GM21381 (cell line): ENCODE results near the gene KDM5A.
"Not testable (repeated sequence)": the region's sequence is repeated elsewhere in the genome, so short reads cannot be mapped to it uniquely, and the experiment has no call there.

Experiments used
- ATAC-seq: cut with Tn5 transposase; IDR thresholded peaks from one replicate; pipeline ENCODE4 v1.9.1; 2021; ENCODE audit warnings: mild to moderate bottlenecking, moderate library complexity; ENCODE audit not compliant: unreplicated experiment

The KDM5A gene

GRCh38 chr12:334125-334524 is 55.0 kb downstream of the KDM5A start:
- no peak for ATAC-seq

- ATAC-seq: no peak
Observed at GRCh38 chr12:332581-333205, 56.4 kb downstream of the KDM5A start.

- no peak for ATAC-seq
Observed at GRCh38 chr12:331287-331686, 57.8 kb downstream of the KDM5A start.

GRCh38 chr12:325906-326305 is 63.2 kb downstream of the KDM5A start:
- no peak for ATAC-seq

- no peak for ATAC-seq
Observed at GRCh38 chr12:323507-323906, 65.6 kb downstream of the KDM5A start.

- no peak for ATAC-seq
Observed at GRCh38 chr12:321606-322326, 67.4 kb downstream of the KDM5A start.

GRCh38 chr12:318759-319515 is 70.2 kb downstream of the KDM5A start:
- no peak for ATAC-seq

- no peak for ATAC-seq
Observed at GRCh38 chr12:308511-308910, 80.6 kb downstream of the KDM5A start.

GRCh38 chr12:307406-307805 is 81.7 kb downstream of the KDM5A start:
- ATAC-seq: no peak

- ATAC-seq: no peak
Observed at GRCh38 chr12:304805-305204, 84.3 kb downstream of the KDM5A start.

GRCh38 chr12:302766-303165 is 86.4 kb downstream of the KDM5A start:
- not testable (repeated sequence) for ATAC-seq

- not testable (repeated sequence) for ATAC-seq
Observed at GRCh38 chr12:300166-300565, 89.0 kb downstream of the KDM5A start.

- not testable (repeated sequence) for ATAC-seq
Observed at GRCh38 chr12:299511-299910, 89.6 kb downstream of the KDM5A start.

GRCh38 chr12:298059-298458 is 91.1 kb downstream of the KDM5A start:
- not testable (repeated sequence) for ATAC-seq

- no peak for ATAC-seq
Observed at GRCh38 chr12:295132-295531, 94.0 kb downstream of the KDM5A start.

- ATAC-seq: no peak
Observed at GRCh38 chr12:293199-293598, 95.9 kb downstream of the KDM5A start.

GRCh38 chr12:292186-292585 is 96.9 kb downstream of the KDM5A start:
- ATAC-seq: no peak

- ATAC-seq: no peak
Observed at GRCh38 chr12:291153-291723, 97.9 kb downstream of the KDM5A start.

GRCh38 chr12:288687-289086 is 100.4 kb downstream of the KDM5A start:
- ATAC-seq: no peak

- no peak for ATAC-seq
Observed at GRCh38 chr12:286531-287300, 102.4 kb downstream of the KDM5A start.

- no peak for ATAC-seq
Observed at GRCh38 chr12:278046-278445, 111.1 kb downstream of the KDM5A start.
